ENCODE results near the gene TREH.

Gene TREH

GRCh38 chr11:118644496-118644895 lies 35.0 kb downstream of the TREH start:
- no peak for DNase-seq

GRCh38 chr11:118643995-118644345 lies 35.5 kb downstream of the TREH start:
- DNase-seq: no peak

GRCh38 chr11:118643142-118643994 lies 36.1 kb downstream of the TREH start:
- DNase-seq: no peak

GRCh38 chr11:118641397-118642019 lies 37.9 kb downstream of the TREH start:
- DNase-seq: peak; percentile 78

GRCh38 chr11:118640332-118641154 lies 38.9 kb downstream of the TREH start:
- DNase-seq: no peak

- no peak for DNase-seq
Measured at GRCh38 chr11:118639899-118640298, 39.6 kb downstream of the TREH start.

GRCh38 chr11:118638726-118639125 lies 40.7 kb downstream of the TREH start:
- no peak for DNase-seq

GRCh38 chr11:118636569-118637290 lies 42.7 kb downstream of the TREH start:
- no peak for DNase-seq

- DNase-seq: no peak
Measured at GRCh38 chr11:118635642-118636041, 43.8 kb downstream of the TREH start.

GRCh38 chr11:118635237-118635591 lies 44.2 kb downstream of the TREH start:
- peak; percentile 34 for DNase-seq

GRCh38 chr11:118634431-118635236 lies 44.8 kb downstream of the TREH start:
- DNase-seq: peak; percentile 69

- DNase-seq: no peak
Measured at GRCh38 chr11:118633979-118634378, 45.5 kb downstream of the TREH start.

GRCh38 chr11:118633319-118633690 lies 46.1 kb downstream of the TREH start:
- no peak for DNase-seq

GRCh38 chr11:118632577-118633318 lies 46.7 kb downstream of the TREH start:
- no peak for DNase-seq

- no peak for DNase-seq
Measured at GRCh38 chr11:118631142-118631909, 48.1 kb downstream of the TREH start.

GRCh38 chr11:118629761-118630661 lies 49.4 kb downstream of the TREH start:
- DNase-seq: no peak

GRCh38 chr11:118628861-118629549 lies 50.4 kb downstream of the TREH start:
- no peak for DNase-seq

- DNase-seq: no peak
Measured at GRCh38 chr11:118628432-118628831, 51.0 kb downstream of the TREH start.

GRCh38 chr11:118628031-118628430 lies 51.4 kb downstream of the TREH start:
- no peak for DNase-seq

All from NCI-H1092 treated with DMSO at 0.1 percent for 48 hours (cell line).